ENCODE data around the gene CD9.

GRCh38 chr12:6181583-6182278 lies 18.5 kb upstream of the CD9 start:
- TF ChIP-seq POLR2AphosphoS5 (IDR thresholded peaks at IDR 0.05; ENCODE audit: low read depth, low read length) (no peak), POLR2A (IDR thresholded peaks at IDR 0.05; ENCODE audit: low read depth, low read length) (no peak)

All from GM12892 (cell line).